H1 (cell line): ENCODE results near the gene CAMKMT. TPM values are rescaled to one million over a fixed set of nuclear protein-coding genes. Genes with fewer than 3 reads are reported as not detected.

Experiments used
- CTCF ChIA-PET: fragments of 300-600 bp; sonication (Branson Sonifier 250); formaldehyde crosslinking; loops from one replicate; lab custom pipeline; 2021; ENCODE audit not compliant: partially characterized antibody; lab: Charles Lee
- POLR2A ChIA-PET: fragments of 300-600 bp; sonication (Branson Sonifier 250); formaldehyde crosslinking; loops from one replicate; lab custom pipeline; 2021; ENCODE audit warnings: inconsistent platforms; ENCODE audit not compliant: partially characterized antibody; lab: Charles Lee
- DNase-seq, 2 experiments: peaks; one replicate each; pipeline versions ENCODE4 v3.0.0 to v3.0.0-alpha.2; 2010 to 2022; ENCODE audit warnings: low spot score in 2 of 2, low read depth in 1 of 2, mixed read lengths in 1 of 2
- FAIRE-seq: peaks from 2 replicates; lab custom pipeline; 2011; peaks lifted over from hg19 to GRCh38; lab: Jason Lieb, UNC
- H2AFZ ChIP-seq: 2 replicates; pipeline ENCODE4 v1.8.1; 2012; ENCODE audit warnings: low read length, inconsistent platforms
- H2AK5ac ChIP-seq: 2 replicates; pipeline ENCODE4 v1.6.1; 2013; ENCODE audit warnings: low read depth, low read length
- H2BK120ac ChIP-seq: replicated peaks from 2 replicates; pipeline ENCODE3; 2013; ENCODE audit warnings: low read depth, low read length, inconsistent platforms
- H2BK12ac ChIP-seq: 2 replicates; pipeline ENCODE4 v1.6.1; 2013; ENCODE audit warnings: low read depth, low read length
- H2BK15ac ChIP-seq: 2 replicates; pipeline ENCODE4 v1.6.1; 2013; ENCODE audit warnings: low read length
- H2BK20ac ChIP-seq: 2 replicates; pipeline ENCODE4 v1.6.1; 2013; ENCODE audit warnings: low read length
- H2BK5ac ChIP-seq: 2 replicates; pipeline ENCODE4 v1.6.1; 2013; ENCODE audit warnings: low read depth, low read length
- H3K14ac ChIP-seq: 2 replicates; pipeline ENCODE4 v1.6.1; 2013; ENCODE audit warnings: inconsistent platforms; ENCODE audit not compliant: insufficient read length
- H3K18ac ChIP-seq: 2 replicates; pipeline ENCODE4 v1.6.1; 2013; ENCODE audit warnings: low read length; ENCODE audit errors: extremely low read depth
- H3K23ac ChIP-seq: 2 replicates; pipeline ENCODE4 v1.6.1; 2013; ENCODE audit warnings: inconsistent platforms; ENCODE audit not compliant: insufficient read length
- H3K23me2 ChIP-seq: 2 replicates; pipeline ENCODE4 v1.6.1; 2013; ENCODE audit warnings: low read depth, low read length
- H3K27ac ChIP-seq: 2 replicates; pipeline ENCODE4 v1.6.1; 2011; ENCODE audit warnings: low read depth, low read length, inconsistent platforms
- H3K27me3 ChIP-seq, 4 experiments: replicated peaks in 1 of 4; 1 replicate in 1 of 4; 2 replicates in 3 of 4; pipeline versions ENCODE4 v1.6.1 to v1.8.1; 2011 to 2013; ENCODE audit warnings: low read length in 3 of 4, mild to moderate bottlenecking in 3 of 4, inconsistent platforms in 2 of 4, mixed read lengths in 2 of 4, moderate library complexity in 1 of 4; ENCODE audit not compliant: control insufficient read depth in 3 of 4, insufficient read depth in 3 of 4; ENCODE audit errors: extremely low read depth in 1 of 4
- H3K36me3 ChIP-seq, 4 experiments: 2 replicates each; pipeline versions ENCODE4 v1.6.1 to v1.8.1; 2011 to 2013; ENCODE audit warnings: mild to moderate bottlenecking in 4 of 4, low read length in 3 of 4, moderate library complexity in 2 of 4, control low read depth in 1 of 4, inconsistent platforms in 1 of 4; ENCODE audit not compliant: insufficient read depth in 4 of 4, control insufficient read depth in 2 of 4
- H3K4ac ChIP-seq: replicated peaks from 2 replicates; pipeline ENCODE3; 2013; ENCODE audit warnings: low read length, low read depth, mixed read lengths, inconsistent platforms; ENCODE audit not compliant: insufficient read length
- H3K4me1 ChIP-seq, 4 experiments: replicated peaks in 1 of 4; 1 replicate in 1 of 4; 2 replicates in 3 of 4; pipeline versions ENCODE4 v1.6.1 to v1.8.1; 2011 to 2013; ENCODE audit warnings: low read length in 3 of 4, inconsistent platforms in 2 of 4, mixed read lengths in 1 of 4; ENCODE audit not compliant: insufficient read depth in 4 of 4, control insufficient read depth in 3 of 4
- H3K4me2 ChIP-seq, 2 experiments: 2 replicates each; pipeline versions ENCODE4 v1.6.1 to v1.8.1; 2011 to 2013; ENCODE audit warnings: low read depth in 2 of 2, low read length in 2 of 2, control low read depth in 1 of 2, inconsistent platforms in 1 of 2, mild to moderate bottlenecking in 1 of 2; ENCODE audit not compliant: insufficient read depth in 1 of 2
- H3K4me3 ChIP-seq, 4 experiments: fragments of 200-600, 300-600 bp in 1 of 4; sonication (generic), shearing (Covaris generic), sonication (Bioruptor Twin) in 1 of 4; 2 replicates each; pipeline versions ENCODE4 v1.5.1 to v1.8.1; 2011 to 2016; ENCODE audit warnings: low read length in 4 of 4, low read depth in 3 of 4, control low read depth in 2 of 4, inconsistent platforms in 2 of 4, mild to moderate bottlenecking in 2 of 4, mixed read lengths in 1 of 4, moderate library complexity in 1 of 4; ENCODE audit not compliant: insufficient read depth in 2 of 4; ENCODE audit errors: extremely low read depth in 1 of 4
- H3K56ac ChIP-seq: replicated peaks from 2 replicates; pipeline ENCODE3; 2013; ENCODE audit warnings: low read depth, mild to moderate bottlenecking, mixed read lengths, low read length, inconsistent platforms; ENCODE audit not compliant: insufficient read length
- H3K79me1 ChIP-seq: 2 replicates; pipeline ENCODE4 v1.6.1; 2013; ENCODE audit warnings: low read depth, low read length, control low read depth
- H3K79me2 ChIP-seq, 2 experiments: 2 replicates each; pipeline versions ENCODE4 v1.6.1 to v1.8.1; 2012 to 2013; ENCODE audit warnings: low read length in 2 of 2, mild to moderate bottlenecking in 2 of 2, inconsistent platforms in 1 of 2; ENCODE audit not compliant: insufficient read depth in 2 of 2, control insufficient read depth in 1 of 2
- H3K9ac ChIP-seq, 4 experiments: replicated peaks in 1 of 4; 1 replicate in 1 of 4; 2 replicates in 3 of 4; pipeline versions ENCODE4 v1.6.1 to v1.8.1; 2011 to 2013; ENCODE audit warnings: low read depth in 3 of 4, low read length in 3 of 4, control low read depth in 2 of 4, mild to moderate bottlenecking in 2 of 4, moderate library complexity in 2 of 4, inconsistent platforms in 1 of 4; ENCODE audit errors: extremely low read depth in 1 of 4
- H3K9me3 ChIP-seq, 2 experiments: 2 replicates each; pipeline versions ENCODE4 v1.6.1 to v1.8.1; 2012 to 2013; ENCODE audit warnings: mild to moderate bottlenecking in 2 of 2, moderate library complexity in 2 of 2, control low read depth in 1 of 2, inconsistent platforms in 1 of 2, low read depth in 1 of 2, low read length in 1 of 2, mixed read lengths in 1 of 2; ENCODE audit not compliant: insufficient read depth in 2 of 2
- H4K20me1 ChIP-seq, 2 experiments: replicated peaks in 1 of 2; 2 replicates each; pipeline versions ENCODE3 to v1.8.1; 2011 to 2013; ENCODE audit warnings: inconsistent platforms in 2 of 2, low read length in 2 of 2, mild to moderate bottlenecking in 1 of 2; ENCODE audit not compliant: insufficient read depth in 2 of 2, control insufficient read depth in 1 of 2
- H4K5ac ChIP-seq: 2 replicates; pipeline ENCODE4 v1.6.1; 2013; ENCODE audit warnings: low read length, low read depth, mixed read lengths, inconsistent platforms; ENCODE audit not compliant: insufficient read length
- H4K8ac ChIP-seq: 2 replicates; pipeline ENCODE4 v1.8.0; 2013; ENCODE audit warnings: mild to moderate bottlenecking, moderate library complexity, low read length, inconsistent platforms; ENCODE audit not compliant: insufficient read depth; ENCODE audit errors: extremely low read depth
- H4K91ac ChIP-seq: replicated peaks from 2 replicates; pipeline ENCODE3; 2013; ENCODE audit warnings: low read length, mixed read lengths, inconsistent platforms; ENCODE audit not compliant: insufficient read length
- CBX8 ChIP-seq: fragments of 300-800, 300-1000 bp; sonication (generic); IDR thresholded peaks from 2 replicates; pipeline ENCODE4 v1.7.1; 2016; ENCODE audit warnings: low read depth, low read length, borderline replicate concordance
- JUN ChIP-seq: IDR thresholded peaks from 2 replicates; pipeline ENCODE4 v1.6.1; 2011; ENCODE audit warnings: low read depth, mild to moderate bottlenecking, improper control_type of control experiment, low read length
- NRF1 ChIP-seq: IDR thresholded peaks from 2 replicates; pipeline ENCODE4 v1.6.1; 2011; ENCODE audit warnings: mild to moderate bottlenecking, low read depth, low read length, improper control_type of control experiment
- POLR2A ChIP-seq, 2 experiments: IDR thresholded peaks; 1 replicate in 1 of 2; 2 replicates in 1 of 2; pipeline ENCODE4 v1.6.1; 2011; ENCODE audit warnings: low read depth in 2 of 2, low read length in 2 of 2, mild to moderate bottlenecking in 2 of 2; ENCODE audit errors: control extremely low read depth in 1 of 2
- SIN3A ChIP-seq, 2 experiments: IDR thresholded peaks in 1 of 2; conservative IDR thresholded peaks in 1 of 2; 2 replicates each; pipeline ENCODE4 v1.6.1; 2011 to 2012; ENCODE audit warnings: low read length in 2 of 2, improper control_type of control experiment in 1 of 2, low read depth in 1 of 2, mild to moderate bottlenecking in 1 of 2
- SIX5 ChIP-seq: IDR thresholded peaks from 2 replicates; pipeline ENCODE4 v1.6.1; 2011; ENCODE audit warnings: mild to moderate bottlenecking, low read depth, low read length
- WGBS, 2 experiments: shearing (Covaris generic) in 1 of 2; methylation state at CpG; one replicate each; pipeline versions ENCODE4 v1.1.6 to v1.1.7; 2013 to 2015; ENCODE audit warnings: low lambda C conversion rate in 2 of 2, mixed read lengths in 2 of 2, inconsistent platforms in 1 of 2, low coverage in 1 of 2, missing lambda C conversion rate in 1 of 2; ENCODE audit not compliant: insufficient replicate concordance in 2 of 2, insufficient coverage in 1 of 2, insufficient read length in 1 of 2; ENCODE audit errors: extremely low coverage in 1 of 2, missing lambda C conversion rate in 1 of 2; 5-methylcytosine and 5-hydroxymethylcytosine counted together
- polyA plus RNA-seq, 7 experiments: library from polyadenylated mRNA; depleted of rRNA in 3 of 7; stranded (reverse) in 5 of 7; unstranded in 2 of 7; fragments of >200 nt in 5 of 7; fragments of 200-250 nt in 2 of 7; gene quantifications; 1 replicate in 5 of 7; 2 replicates in 1 of 7; 4 replicates in 1 of 7; pipeline versions ENCODE4 v1.2.1 to v1.2.3, GENCODE V29; 2011 to 2013; ENCODE audit warnings: missing spikeins in 2 of 7, mixed read lengths in 2 of 7
- total RNA-seq: library from RNA; stranded (reverse); fragmentation: NEBNext Ultra II Directional; extraction: Animal tissue kit (Norgen Biotek cat#: 25700); gene quantifications from 2 replicates; pipeline ENCODE4 v1.2.1, GENCODE V29; 2021

Gene CAMKMT
- total and polyA plus RNA-seq, 2 of the 8 experiments (the other 6 are each of a cell fraction or from before 2014, with no cell fraction given), result 14.7 to 22.4 TPM

- no peak overlapping the region for H2BK15ac ChIP-seq
- H3K23me2 ChIP-seq, result no peaks in the 10 kb centered on the region
- TF ChIP-seq CBX8, result no peak
- no peak for TF ChIP-seq SIX5
- no peak for TF ChIP-seq POLR2A (IDR thresholded peaks at IDR 0.05; ENCODE audit: control extremely low read depth in 1 of 2, low read depth in 2 of 2, low read length in 2 of 2)
- no peak for TF ChIP-seq JUN
- no peak for TF ChIP-seq NRF1
- no peak for TF ChIP-seq SIN3A (conservative IDR thresholded peaks at IDR 0.05 in 1 of 2, IDR thresholded peaks at IDR 0.05 in 1 of 2; ENCODE audit: low read depth in 1 of 2, low read length in 2 of 2)
- no peak overlapping the region for H3K14ac ChIP-seq
- no peak overlapping the region for H2AFZ ChIP-seq
- no peaks in the 10 kb centered on the region for H4K20me1 ChIP-seq
- H2BK12ac ChIP-seq, result no peak overlapping the region
- H3K27ac ChIP-seq, result no peak overlapping the region
- no peak overlapping the region for H3K18ac ChIP-seq
- no peak overlapping the region for H2BK120ac ChIP-seq
- FAIRE-seq, result no peak
- no peak for DNase-seq
- 89% methylated on average over 2 of the region's 2 CpGs; no CpG with 5 or more reads in 1 of the 2 experiments for WGBS, 2 experiments
- no peak overlapping the region for H3K56ac ChIP-seq
- H3K23ac ChIP-seq, result no peak overlapping the region
- H3K4me3 ChIP-seq, result no peak overlapping the region
- H3K36me3 ChIP-seq, result no peaks in the 10 kb centered on the region; a peak in 1 of 8 replicates
- H2AK5ac ChIP-seq, result no peak overlapping the region
- H3K4me2 ChIP-seq, result no peak overlapping the region
- H3K9me3 ChIP-seq, result no peaks in the 10 kb centered on the region
- no peaks in the 10 kb centered on the region for H3K27me3 ChIP-seq
- H2BK20ac ChIP-seq, result no peak overlapping the region
- H4K91ac ChIP-seq, result no peak overlapping the region
- H3K79me2 ChIP-seq, result no peaks in the 10 kb centered on the region
- ChIA-PET POLR2A (no interaction called here), CTCF (interaction anchor here (1.0 to 1.4 kb wide), 3 partner anchors 25 to 181 kb away, joined by 3 to 4 read pairs (median 3); no protein-coding TSS in a partner anchor)
- H2BK5ac ChIP-seq, result no peak overlapping the region
- no peak overlapping the region for H3K9ac ChIP-seq
- H4K5ac ChIP-seq, result no peak overlapping the region
- peaks cover 2% of the 10 kb centered on the region; the same call in 1 of the 2 replicates for H3K79me1 ChIP-seq
- no peak overlapping the region for H3K4ac ChIP-seq
- no peak overlapping the region for H4K8ac ChIP-seq
- peaks cover 0 to 5% (median 0%) of the 10 kb centered on the region in 4 experiments; a peak in 2 of 7 replicates for H3K4me1 ChIP-seq
Observed at GRCh38 chr2:44569491-44569890, 207.7 kb downstream of the CAMKMT start.
